Stimulated activated naive CD8-positive, alpha-beta T cell treated with anti-CD3 and anti-CD28 coated beads, Interleukin-15, Interleukin-2, amounts not matched to agents 100 ng/mL and 50 ng/mL, for 24 hours (primary cell): ENCODE data around the gene STK25.
"Not testable (repeated sequence)": the region's sequence is repeated elsewhere in the genome, so short reads cannot be mapped to it uniquely, and the experiment has no call there.

Experiments used
- H3K27ac Mint-ChIP-seq: one replicate; pipeline ENCODE4 v1.8.0; 2021; ENCODE audit warnings: mild to moderate bottlenecking, mixed read lengths
- H3K27me3 Mint-ChIP-seq: one replicate; pipeline ENCODE4 v1.8.0; 2021; ENCODE audit warnings: mixed read lengths
- H3K36me3 Mint-ChIP-seq: one replicate; pipeline ENCODE4 v1.8.0; 2021; ENCODE audit warnings: low read depth, mixed read lengths
- H3K4me1 Mint-ChIP-seq: one replicate; pipeline ENCODE4 v1.8.0; 2021; ENCODE audit warnings: low read depth, mixed read lengths
- H3K4me3 Mint-ChIP-seq: one replicate; pipeline ENCODE4 v1.8.0; 2021; ENCODE audit warnings: mild to moderate bottlenecking, mixed read lengths
- H3K9me3 Mint-ChIP-seq: one replicate; pipeline ENCODE4 v1.8.0; 2021; ENCODE audit warnings: mixed read lengths

The STK25 gene

GRCh38 chr2:241506793-241507429 is 1.5 kb downstream of the STK25 start:
- H3K9me3 Mint-ChIP-seq = no peaks in the 10 kb centered on the region
- H3K4me3 Mint-ChIP-seq = peak overlapping the region; percentile 86
- peak overlapping the region; percentile 76 for H3K27ac Mint-ChIP-seq
- no peaks in the 10 kb centered on the region for H3K36me3 Mint-ChIP-seq
- H3K27me3 Mint-ChIP-seq = no peaks in the 10 kb centered on the region
- H3K4me1 Mint-ChIP-seq = peaks cover 20% of the 10 kb centered on the region

- H3K27me3 Mint-ChIP-seq, H3K27ac Mint-ChIP-seq, H3K36me3 Mint-ChIP-seq, H3K4me3 Mint-ChIP-seq, H3K9me3 Mint-ChIP-seq: not testable (repeated sequence)
- peaks cover 20% of the 10 kb centered on the region for H3K4me1 Mint-ChIP-seq
Measured at GRCh38 chr2:241506317-241506716, 2.1 kb downstream of the STK25 start.

GRCh38 chr2:241505781-241506201 is 2.6 kb downstream of the STK25 start:
- Mint-ChIP-seq H3K9me3 (no peaks in the 10 kb centered on the region), H3K27ac (no peak overlapping the region), H3K4me3 (no peak overlapping the region), H3K27me3 (no peaks in the 10 kb centered on the region), H3K4me1 (peaks cover 20% of the 10 kb centered on the region), H3K36me3 (no peaks in the 10 kb centered on the region)

- no peak overlapping the region for H3K4me3 Mint-ChIP-seq
- H3K9me3 Mint-ChIP-seq = no peaks in the 10 kb centered on the region
- H3K27me3 Mint-ChIP-seq = no peaks in the 10 kb centered on the region
- H3K36me3 Mint-ChIP-seq = no peaks in the 10 kb centered on the region
- no peak overlapping the region for H3K27ac Mint-ChIP-seq
- peaks cover 20% of the 10 kb centered on the region for H3K4me1 Mint-ChIP-seq
Measured at GRCh38 chr2:241505086-241505780, 3.2 kb downstream of the STK25 start.

- H3K4me1 Mint-ChIP-seq = peaks cover 13% of the 10 kb centered on the region
- no peak overlapping the region for H3K27ac Mint-ChIP-seq
- no peaks in the 10 kb centered on the region for H3K27me3 Mint-ChIP-seq
- H3K4me3 Mint-ChIP-seq = no peak overlapping the region
- H3K36me3 Mint-ChIP-seq = no peaks in the 10 kb centered on the region
- H3K9me3 Mint-ChIP-seq = no peaks in the 10 kb centered on the region
Measured at GRCh38 chr2:241503776-241504392, 4.5 kb downstream of the STK25 start.

- no peaks in the 10 kb centered on the region for H3K27me3 Mint-ChIP-seq
- no peaks in the 10 kb centered on the region for H3K36me3 Mint-ChIP-seq
- no peak overlapping the region for H3K27ac Mint-ChIP-seq
- no peaks in the 10 kb centered on the region for H3K9me3 Mint-ChIP-seq
- H3K4me3 Mint-ChIP-seq = no peak overlapping the region
- H3K4me1 Mint-ChIP-seq = peaks cover 12% of the 10 kb centered on the region
Measured at GRCh38 chr2:241502281-241502680, 6.1 kb downstream of the STK25 start.

- H3K4me3 Mint-ChIP-seq = no peak overlapping the region
- no peaks in the 10 kb centered on the region for H3K27me3 Mint-ChIP-seq
- H3K9me3 Mint-ChIP-seq = no peaks in the 10 kb centered on the region
- H3K27ac Mint-ChIP-seq = no peak overlapping the region
- H3K36me3 Mint-ChIP-seq = peaks cover 1% of the 10 kb centered on the region
- peaks cover 5% of the 10 kb centered on the region for H3K4me1 Mint-ChIP-seq
Measured at GRCh38 chr2:241501551-241501950, 6.8 kb downstream of the STK25 start.

- Mint-ChIP-seq H3K36me3 (peaks cover 4% of the 10 kb centered on the region), H3K9me3 (no peaks in the 10 kb centered on the region), H3K4me3 (no peak overlapping the region), H3K4me1 (peaks cover under 1% of the 10 kb centered on the region), H3K27ac (no peak overlapping the region), H3K27me3 (no peaks in the 10 kb centered on the region)
Measured at GRCh38 chr2:241501099-241501541, 7.3 kb downstream of the STK25 start.

- no peak overlapping the region for H3K4me3 Mint-ChIP-seq
- H3K9me3 Mint-ChIP-seq = no peaks in the 10 kb centered on the region
- H3K27me3 Mint-ChIP-seq = no peaks in the 10 kb centered on the region
- no peak overlapping the region for H3K27ac Mint-ChIP-seq
- H3K4me1 Mint-ChIP-seq = no peaks in the 10 kb centered on the region
- H3K36me3 Mint-ChIP-seq = peaks cover 4% of the 10 kb centered on the region
Measured at GRCh38 chr2:241500431-241500975, 7.9 kb downstream of the STK25 start.

- Mint-ChIP-seq H3K9me3 (no peaks in the 10 kb centered on the region), H3K4me1 (no peaks in the 10 kb centered on the region), H3K36me3 (peaks cover 9% of the 10 kb centered on the region), H3K27me3 (no peaks in the 10 kb centered on the region), H3K4me3 (no peak overlapping the region), H3K27ac (no peak overlapping the region)
Measured at GRCh38 chr2:241500016-241500415, 8.4 kb downstream of the STK25 start.

GRCh38 chr2:241499146-241499965 is 9.0 kb downstream of the STK25 start:
- no peaks in the 10 kb centered on the region for H3K9me3 Mint-ChIP-seq
- H3K27ac Mint-ChIP-seq = no peak overlapping the region
- peaks cover 12% of the 10 kb centered on the region for H3K36me3 Mint-ChIP-seq
- H3K4me1 Mint-ChIP-seq = no peaks in the 10 kb centered on the region
- no peak overlapping the region for H3K4me3 Mint-ChIP-seq
- no peaks in the 10 kb centered on the region for H3K27me3 Mint-ChIP-seq

- H3K4me1 Mint-ChIP-seq = no peaks in the 10 kb centered on the region
- H3K27me3 Mint-ChIP-seq = no peaks in the 10 kb centered on the region
- peaks cover 12% of the 10 kb centered on the region for H3K36me3 Mint-ChIP-seq
- H3K9me3 Mint-ChIP-seq = no peaks in the 10 kb centered on the region
- no peak overlapping the region for H3K4me3 Mint-ChIP-seq
- H3K27ac Mint-ChIP-seq = no peak overlapping the region
Measured at GRCh38 chr2:241498115-241499070, 10.0 kb downstream of the STK25 start.

- Mint-ChIP-seq H3K36me3 (peaks cover 12% of the 10 kb centered on the region), H3K27me3 (no peaks in the 10 kb centered on the region), H3K4me3 (no peak overlapping the region), H3K9me3 (no peaks in the 10 kb centered on the region), H3K4me1 (no peaks in the 10 kb centered on the region), H3K27ac (no peak overlapping the region)
Measured at GRCh38 chr2:241496904-241497877, 11.2 kb downstream of the STK25 start.
